GM19238 (cell line): ENCODE results near the gene F11.
"Not testable (repeated sequence)": the region's sequence is repeated elsewhere in the genome, so short reads cannot be mapped to it uniquely, and the experiment has no call there.

Source experiments
- DNase-seq: peaks from one replicate; pipeline ENCODE4 v3.0.0; 2011; ENCODE audit warnings: low spot score; ENCODE audit not compliant: insufficient read length

Gene F11

GRCh38 chr4:186298031-186298647, 32.1 kb downstream of the F11 start:
- DNase-seq, result no peak

GRCh38 chr4:186299291-186299690, 33.3 kb downstream of the F11 start:
- no peak for DNase-seq

DNA sequence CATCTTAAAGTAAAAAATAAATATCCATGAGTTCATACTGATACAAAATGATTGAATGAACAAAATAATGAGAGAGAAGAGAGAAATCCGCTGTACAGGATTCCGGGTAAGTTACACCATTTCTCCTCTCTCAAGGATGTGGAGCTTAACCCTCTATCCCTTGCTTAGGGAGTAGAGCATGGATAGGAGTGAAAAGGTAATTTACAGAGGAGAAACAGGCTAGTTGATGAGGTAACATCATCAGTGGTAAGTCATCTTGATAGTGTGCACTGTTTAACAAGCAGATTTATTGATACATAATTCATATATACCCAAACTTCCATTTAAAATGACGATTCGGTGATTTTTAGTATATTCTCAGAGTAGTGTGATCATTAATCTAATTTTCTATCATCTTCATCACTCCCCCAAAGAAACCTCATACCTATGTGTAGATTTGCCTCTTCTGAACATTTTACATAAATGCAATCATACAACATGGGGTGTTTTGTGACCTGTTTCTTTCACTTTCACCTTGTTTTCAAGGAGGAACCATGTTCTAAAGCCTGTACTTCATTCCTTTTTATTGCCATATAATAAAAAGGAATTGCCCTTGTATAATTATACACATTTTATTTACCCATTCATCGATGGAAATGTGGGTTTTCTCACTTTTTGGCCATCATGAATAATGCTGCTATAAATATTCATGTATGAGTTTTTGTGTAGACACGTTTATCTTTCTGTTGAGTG, 34.8 kb downstream of the F11 start:
- no peak for DNase-seq

GRCh38 chr4:186304216-186304615, 38.2 kb downstream of the F11 start:
- DNase-seq, result no peak

DNA sequence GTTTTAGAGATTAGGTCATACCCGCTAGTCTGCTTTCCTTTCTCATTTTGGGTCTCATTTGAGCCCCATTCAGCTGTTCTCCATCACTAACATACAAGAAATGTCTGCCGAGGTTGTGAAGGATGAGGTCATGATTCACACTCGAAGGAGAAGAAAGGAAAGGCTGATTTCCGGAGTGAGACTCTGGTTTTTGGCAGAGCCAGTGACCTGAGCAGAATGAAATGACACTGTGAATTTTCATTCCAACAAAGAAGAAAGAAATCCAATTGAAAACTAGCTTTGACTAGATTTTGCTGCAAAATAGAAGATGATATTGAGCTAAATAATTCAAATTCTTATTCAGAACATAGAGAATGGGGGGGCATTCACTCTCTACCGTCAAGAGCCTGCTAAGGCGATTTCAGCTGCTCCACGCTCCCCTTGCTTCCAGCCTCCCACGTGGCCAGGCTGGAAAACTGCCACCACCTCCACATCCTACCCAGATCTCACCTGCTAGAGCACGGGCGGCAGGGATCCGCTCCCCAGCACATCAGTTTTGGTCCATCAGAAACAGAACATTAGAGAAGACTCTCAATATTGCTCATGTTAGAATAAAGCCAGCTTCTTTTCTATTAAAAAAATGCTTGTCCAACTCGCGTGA, 39.0 kb downstream of the F11 start:
- DNase-seq, result no peak

GRCh38 chr4:186307497-186307896, 41.5 kb downstream of the F11 start:
- no peak for DNase-seq

- no peak for DNase-seq
These were observed 41.9 kb downstream of the F11 start for GRCh38 chr4:186307916-186308315.

GRCh38 chr4:186318481-186318880, 52.5 kb downstream of the F11 start:
- no peak for DNase-seq

- not testable (repeated sequence) for DNase-seq
These were observed 58.7 kb downstream of the F11 start for GRCh38 chr4:186324660-186325059.

DNA sequence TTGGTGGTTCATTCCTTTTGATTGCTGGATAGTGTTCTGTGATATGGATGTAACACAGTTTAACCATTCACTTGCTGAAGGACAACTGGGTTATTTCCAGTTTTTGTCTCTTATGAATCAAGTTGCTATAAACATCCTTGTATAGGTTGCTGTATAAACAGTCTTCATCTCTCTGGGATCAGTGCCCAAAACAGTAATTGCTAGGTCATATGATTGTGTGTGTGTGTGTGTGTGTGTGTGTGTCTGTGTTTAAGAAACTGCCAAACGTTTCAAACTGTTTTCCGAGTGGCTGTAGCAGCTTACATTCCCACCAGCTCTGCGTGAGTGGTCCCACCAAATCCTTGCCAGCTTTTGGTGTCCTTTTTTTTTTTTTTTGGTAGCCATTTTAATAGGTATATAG, 60.4 kb downstream of the F11 start:
- no peak for DNase-seq

DNA sequence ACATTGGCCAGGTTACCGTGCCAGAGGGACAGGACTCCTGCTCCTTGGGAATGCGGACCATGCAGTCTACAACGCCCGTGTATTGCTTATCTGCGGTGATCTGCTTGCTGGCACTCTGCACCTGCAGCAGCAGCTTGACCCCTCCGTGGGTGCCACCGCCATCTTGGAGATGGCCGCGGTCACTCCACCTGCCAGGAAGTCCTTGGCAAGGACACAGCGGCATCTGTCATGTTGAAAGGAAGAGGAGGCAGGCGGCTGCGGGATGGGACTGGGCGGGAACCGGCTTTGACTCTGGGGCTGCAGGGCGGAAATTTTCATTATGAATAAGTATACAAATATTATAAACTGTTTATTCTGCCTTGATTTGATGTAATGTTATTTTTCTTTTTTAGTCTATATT, 63.4 kb downstream of the F11 start:
- DNase-seq, result no peak

GRCh38 chr4:186330368-186330767, 64.4 kb downstream of the F11 start:
- no peak for DNase-seq

GRCh38 chr4:186335793-186336192, 69.8 kb downstream of the F11 start:
- DNase-seq, result no peak
